Suprapubic skin (tissue), 4 donors: Measurements from ENCODE around the gene ISG20L2.

Experiments
- CTCF ChIP-seq, 2 donors: fragments of 200-600 bp in 1 of 2; fragments of 450-650 bp in 1 of 2; sonication (generic) in 1 of 2; IDR thresholded peaks; one replicate each; pipeline ENCODE4 v1.5.1; 2016 to 2019; ENCODE audit warnings: antibody characterized with exemption in 2 of 2, mild to moderate bottlenecking in 1 of 2, moderate library complexity in 1 of 2
- EP300 ChIP-seq: sonication (generic); formaldehyde crosslinking; IDR thresholded peaks from one replicate; pipeline ENCODE4 v1.6.1; 2017; ENCODE audit warnings: antibody characterized with exemption
- POLR2A ChIP-seq, 2 donors: fragments of 450-650 bp; IDR thresholded peaks; one replicate each; pipeline ENCODE4 v1.6.1; 2017; ENCODE audit warnings: antibody characterized with exemption in 2 of 2, mild to moderate bottlenecking in 2 of 2, moderate library complexity in 2 of 2
- POLR2AphosphoS5 ChIP-seq, 3 donors: sonication (generic); formaldehyde crosslinking; IDR thresholded peaks; one replicate each; pipeline ENCODE4 v1.6.1; 2017; ENCODE audit warnings: antibody characterized with exemption in 3 of 3

- TF ChIP-seq POLR2A (IDR thresholded peaks at IDR 0.05) (no peak), CTCF (IDR thresholded peaks at IDR 0.05) (no peak), POLR2AphosphoS5 (IDR thresholded peaks at IDR 0.05) (no peak), EP300 (no peak)
Measured at GRCh38 chr1:156727492-156727891, 1.1 kb downstream of the ISG20L2 start.
